Stomach (tissue), 9 donors: ENCODE data around the gene FYCO1. TPM values are rescaled to one million over a fixed set of nuclear protein-coding genes. Genes with fewer than 3 reads are reported as not detected.

Experiments used
- DNase-seq, 2 donors: peaks; one replicate each; pipeline versions ENCODE4 v3.0.0 to v3.0.0-alpha.2; 2013 to 2019
- H3K27ac ChIP-seq, 5 donors: fragments of 200-600 bp in 4 of 5; sonication (generic) in 4 of 5; one replicate each; pipeline ENCODE4 v1.5.1; 2013 to 2019; ENCODE audit warnings: mild to moderate bottlenecking in 1 of 5, moderate library complexity in 1 of 5
- H3K27me3 ChIP-seq, 3 donors: fragments of 200-600 bp; sonication (generic); one replicate each; pipeline ENCODE4 v1.5.1; 2017 to 2019; ENCODE audit warnings: mixed run types in 1 of 3
- H3K36me3 ChIP-seq, 4 donors: fragments of 200-600 bp; sonication (generic); 1 replicate in 3 of 4; 2 replicates in 1 of 4; pipeline ENCODE4 v1.5.1; 2016 to 2019
- H3K4me1 ChIP-seq, 4 donors: fragments of 200-600 bp; sonication (generic); one replicate each; pipeline ENCODE4 v1.5.1; 2016 to 2019
- H3K4me3 ChIP-seq, 4 donors: fragments of 200-600 bp; sonication (generic) in 3 of 4; one replicate each; pipeline ENCODE4 v1.5.1; 2016 to 2019; ENCODE audit warnings: mild to moderate bottlenecking in 1 of 4
- H3K9me3 ChIP-seq, 4 donors: fragments of 200-600 bp; sonication (generic); one replicate each; pipeline ENCODE4 v1.5.1; 2016 to 2019
- CTCF ChIP-seq, 7 experiments: fragments of 450-650 bp in 4 of 7; fragments of 200-600 bp in 3 of 7; sonication (generic) in 3 of 7; IDR thresholded peaks; one replicate each; pipeline ENCODE4 v1.5.1; 2016 to 2019; ENCODE audit warnings: antibody characterized with exemption in 7 of 7, control low read depth in 2 of 7, mild to moderate bottlenecking in 1 of 7
- EP300 ChIP-seq: sonication (generic); formaldehyde crosslinking; IDR thresholded peaks from one replicate; pipeline ENCODE4 v1.6.1; 2017; ENCODE audit warnings: antibody characterized with exemption
- POLR2A ChIP-seq, 4 donors: fragments of 450-650 bp; IDR thresholded peaks; one replicate each; pipeline ENCODE4 v1.6.1; 2016; ENCODE audit warnings: antibody characterized with exemption in 4 of 4, control low read depth in 2 of 4, mild to moderate bottlenecking in 1 of 4, moderate library complexity in 1 of 4
- POLR2AphosphoS5 ChIP-seq, 3 donors: sonication (generic); formaldehyde crosslinking; IDR thresholded peaks; one replicate each; pipeline ENCODE4 v1.6.1; 2016; ENCODE audit warnings: antibody characterized with exemption in 3 of 3
- WGBS, 5 donors: extraction: QIAGEN DNeasy Blood & Tissue Kit in 3 of 5; methylation state at CpG; one replicate each; pipeline versions ENCODE4 v1.1.5 to v1.1.7; 2013 to 2018; 5-methylcytosine and 5-hydroxymethylcytosine counted together
- intact Hi-C: fragments of 100-400 bp; cut with DNase I; formaldehyde crosslinking; loops from one replicate; pipeline ENCODE4 v1.15.1; 2023; ENCODE audit warnings: low total_unique reads
- polyA plus RNA-seq, 3 donors: library from polyadenylated mRNA; stranded (reverse); fragments of 200-250 nt; gene quantifications; one replicate each; pipeline ENCODE4 v1.2.3, GENCODE V29; 2013
- total RNA-seq, 5 donors: library from RNA; depleted of rRNA; stranded (reverse); fragments of >200 nt; gene quantifications; one replicate each; pipeline versions ENCODE4 v1.1.0 to v1.2.3, GENCODE V29; 2014 to 2016
- donor health status: healthy with polysubstance abuse.
- donor health status: Bipolar disorder and iron deficiency.
- donor health status: healthy.

FYCO1 gene
- total and polyA plus RNA-seq, 8 donors = 10.7 to 97.4 (median 25.3) TPM

GRCh38 chr3:45980819-45981218 is 14.8 kb downstream of the FYCO1 start:
- peaks cover 50 to 84% (median 79%) of the 10 kb centered on the region in 4 donors for H3K36me3 ChIP-seq
- H3K4me1 ChIP-seq = peaks cover 45 to 97% (median 77%) of the 10 kb centered on the region in 4 donors
- 94 to 100% (median 95%) methylated on average over 2 of the region's 2 CpGs for WGBS, 5 donors
- H3K9me3 ChIP-seq = no peaks in the 10 kb centered on the region
- H3K27me3 ChIP-seq = no peaks in the 10 kb centered on the region
- no peak for TF ChIP-seq POLR2A (IDR thresholded peaks at IDR 0.05)
- TF ChIP-seq EP300 = no peak
- no peak for TF ChIP-seq POLR2AphosphoS5 (IDR thresholded peaks at IDR 0.05)
- no peak for TF ChIP-seq CTCF (IDR thresholded peaks at IDR 0.05)
- H3K4me3 ChIP-seq = no peak overlapping the region
- DNase-seq = no peak
- H3K27ac ChIP-seq = peak overlapping the region in 4 of 5 donors; percentile 3 to 97 (median 46)
- intact Hi-C loops = no loop called here

GRCh38 chr3:45980229-45980813 is 15.3 kb downstream of the FYCO1 start:
- intact Hi-C loops = no loop called here
- Histone ChIP-seq H3K36me3 (peaks cover 53 to 89% (median 84%) of the 10 kb centered on the region in 4 donors), H3K4me3 (no peak overlapping the region), H3K4me1 (peaks cover 40 to 97% (median 77%) of the 10 kb centered on the region in 4 donors), H3K27me3 (no peaks in the 10 kb centered on the region), H3K9me3 (no peaks in the 10 kb centered on the region), H3K27ac (peak overlapping the region in 4 of 5 donors; percentile 50 to 83 (median 64))
- no peak for TF ChIP-seq POLR2AphosphoS5 (IDR thresholded peaks at IDR 0.05)
- no peak for TF ChIP-seq POLR2A (IDR thresholded peaks at IDR 0.05)
- TF ChIP-seq EP300 = no peak
- TF ChIP-seq CTCF (IDR thresholded peaks at IDR 0.05) = no peak
- 70 to 83% (median 81%) methylated on average over 7 of the region's 7 CpGs for WGBS, 5 donors
- no peak for DNase-seq

GRCh38 chr3:45979378-45979777 is 16.2 kb downstream of the FYCO1 start:
- H3K27me3 ChIP-seq = no peaks in the 10 kb centered on the region
- no peak overlapping the region for H3K4me3 ChIP-seq
- H3K4me1 ChIP-seq = peaks cover 31 to 94% (median 69%) of the 10 kb centered on the region in 4 donors
- H3K9me3 ChIP-seq = no peaks in the 10 kb centered on the region
- intact Hi-C loops = no loop called here
- 74 to 91% (median 78%) methylated on average over 4 of the region's 4 CpGs for WGBS, 5 donors
- TF ChIP-seq POLR2A (IDR thresholded peaks at IDR 0.05) (no peak), CTCF (IDR thresholded peaks at IDR 0.05) (no peak), EP300 (no peak), POLR2AphosphoS5 (IDR thresholded peaks at IDR 0.05) (no peak)
- DNase-seq = no peak
- H3K36me3 ChIP-seq = peaks cover 62 to 93% (median 91%) of the 10 kb centered on the region in 4 donors
- H3K27ac ChIP-seq = peak overlapping the region in 4 of 5 donors; percentile 50 to 83 (median 64)

- peaks cover 19 to 84% (median 57%) of the 10 kb centered on the region in 4 donors for H3K4me1 ChIP-seq
- WGBS, 5 donors = 47 to 73% (median 57%) methylated on average over 5 of the region's 5 CpGs
- no peaks in the 10 kb centered on the region for H3K9me3 ChIP-seq
- peaks cover 52 to 93% (median 89%) of the 10 kb centered on the region in 4 donors for H3K36me3 ChIP-seq
- H3K4me3 ChIP-seq = no peak overlapping the region
- H3K27ac ChIP-seq = peak overlapping the region; percentile 50 to 83 (median 53)
- intact Hi-C loops = no loop called here
- no peaks in the 10 kb centered on the region for H3K27me3 ChIP-seq
- DNase-seq = peak; percentile 91 to 96
- no peak for TF ChIP-seq POLR2A (IDR thresholded peaks at IDR 0.05)
- TF ChIP-seq POLR2AphosphoS5 (IDR thresholded peaks at IDR 0.05) = peak in 2 of 3 donors; percentile 57 to 62
- TF ChIP-seq EP300 = no peak
- TF ChIP-seq CTCF (IDR thresholded peaks at IDR 0.05) = no peak
Measured at GRCh38 chr3:45978006-45978761, 17.4 kb downstream of the FYCO1 start.
